ENCODE data around the gene UXT. TPM values are rescaled to one million over a fixed set of nuclear protein-coding genes. Genes with fewer than 3 reads are reported as not detected.

Gene UXT
- total RNA-seq, 1 experiment from 2014 or later: 129 TPM

GRCh38 chrX:47634871-47635575, 24.0 kb downstream of the UXT start:
- BruUV-seq (replicated peaks): no TSS peak
- H3K4me1 ChIP-seq (ENCODE audit: control insufficient read depth, insufficient read depth, low read length): no peaks in the 10 kb centered on the region; the same call in 1 of the 2 replicates
- DNase-seq (ENCODE audit: low read depth, low spot score) (no peak), ATAC-seq (no peak)
- H3K36me3 ChIP-seq (ENCODE audit: control insufficient read depth, insufficient read depth, low read length): peaks cover 3% of the 10 kb centered on the region
- H3K9me3 ChIP-seq (ENCODE audit: control insufficient read depth, insufficient read depth, low read depth, low read length): no peaks in the 10 kb centered on the region
- intact Hi-C loops (cut with micrococcal nuclease; ENCODE audit: unreplicated experiment): no loop called here
- ChIA-PET CTCF (no interaction called here), POLR2A (no interaction called here)
- TF ChIP-seq SIN3A (IDR thresholded peaks at IDR 0.05; ENCODE audit: borderline replicate concordance, insufficient read depth, low read depth, low read length) (no peak), TCF7L2 (IDR thresholded peaks at IDR 0.05; ENCODE audit: low read depth, low read length) (no peak)
- H3K27ac ChIP-seq (ENCODE audit: low read length): no peak overlapping the region
- H3K27me3 ChIP-seq (ENCODE audit: control insufficient read depth, insufficient read depth, low read length): no peaks in the 10 kb centered on the region
- in situ Hi-C loops (cut with HindIII; ENCODE audit: low pct_unique_long_range_greater_than_20kb, low sequenced_read_pairs): no loop called here
- no peak overlapping the region for H3K4me3 ChIP-seq (ENCODE audit: low read depth in 2 of 2, low read length in 2 of 2)

DNA sequence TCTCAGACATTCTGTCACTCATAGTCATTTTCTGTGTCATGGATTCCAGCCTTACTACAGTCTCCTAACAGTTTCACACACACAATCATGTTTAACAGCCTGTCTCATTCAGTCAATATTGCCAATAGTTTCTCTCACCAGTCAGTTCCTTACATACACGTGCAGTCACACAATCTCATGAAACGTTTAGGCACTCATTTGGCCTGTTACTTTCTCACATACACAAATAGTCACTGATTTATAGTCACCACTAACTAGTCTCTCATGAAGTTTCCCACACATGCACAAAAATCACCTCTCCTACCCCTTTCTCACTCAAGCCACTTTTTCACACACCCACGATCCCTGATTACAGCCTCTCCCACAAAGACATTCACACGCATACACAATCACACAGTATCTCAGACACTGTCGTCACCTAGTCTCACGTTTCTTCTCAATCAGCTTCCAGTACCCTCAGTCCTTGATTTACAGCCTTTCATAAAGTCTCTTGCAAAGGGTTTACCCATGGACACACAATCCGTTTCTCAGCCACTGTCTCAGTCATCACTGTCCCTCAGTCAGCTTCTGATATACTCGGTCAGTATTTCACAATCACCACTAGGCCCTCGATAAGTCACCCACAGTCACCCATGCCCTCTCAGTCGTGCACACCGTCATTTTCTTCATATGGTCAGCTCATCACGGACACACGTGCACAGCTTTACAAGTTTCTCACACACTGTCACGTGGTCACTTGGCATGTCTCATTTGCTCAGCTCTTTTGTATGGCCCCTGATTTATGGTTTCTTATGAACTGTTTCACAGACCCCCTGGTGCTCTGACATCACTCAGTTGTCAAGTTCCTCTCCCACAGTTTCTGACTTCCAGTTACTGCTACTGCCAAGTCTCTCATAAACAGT, 25.0 kb downstream of the UXT start:
- DNase-seq (ENCODE audit: low read depth, low spot score): no peak
- no TSS peak for BruUV-seq (replicated peaks)
- ATAC-seq: no peak
- POLR2A ChIA-PET: interaction anchor here (0.6 kb wide), 1 partner anchor 36 kb away, joined by 7 read pairs; no protein-coding TSS in a partner anchor
- intact Hi-C loops (cut with micrococcal nuclease; ENCODE audit: unreplicated experiment) (no loop called here), in situ Hi-C loops (cut with HindIII; ENCODE audit: low pct_unique_long_range_greater_than_20kb, low sequenced_read_pairs) (no loop called here)
- no peaks in the 10 kb centered on the region for H3K27me3 ChIP-seq (ENCODE audit: control insufficient read depth, insufficient read depth, low read length)
- H3K4me1 ChIP-seq (ENCODE audit: control insufficient read depth, insufficient read depth, low read length): no peaks in the 10 kb centered on the region; the same call in 1 of the 2 replicates
- H3K4me3 ChIP-seq (ENCODE audit: low read depth in 2 of 2, low read length in 2 of 2): no peak overlapping the region
- H3K27ac ChIP-seq (ENCODE audit: low read length): no peak overlapping the region
- H3K9me3 ChIP-seq (ENCODE audit: control insufficient read depth, insufficient read depth, low read depth, low read length): no peaks in the 10 kb centered on the region
- no peaks in the 10 kb centered on the region for H3K36me3 ChIP-seq (ENCODE audit: control insufficient read depth, insufficient read depth, low read length)
- TF ChIP-seq, protein P1, sequence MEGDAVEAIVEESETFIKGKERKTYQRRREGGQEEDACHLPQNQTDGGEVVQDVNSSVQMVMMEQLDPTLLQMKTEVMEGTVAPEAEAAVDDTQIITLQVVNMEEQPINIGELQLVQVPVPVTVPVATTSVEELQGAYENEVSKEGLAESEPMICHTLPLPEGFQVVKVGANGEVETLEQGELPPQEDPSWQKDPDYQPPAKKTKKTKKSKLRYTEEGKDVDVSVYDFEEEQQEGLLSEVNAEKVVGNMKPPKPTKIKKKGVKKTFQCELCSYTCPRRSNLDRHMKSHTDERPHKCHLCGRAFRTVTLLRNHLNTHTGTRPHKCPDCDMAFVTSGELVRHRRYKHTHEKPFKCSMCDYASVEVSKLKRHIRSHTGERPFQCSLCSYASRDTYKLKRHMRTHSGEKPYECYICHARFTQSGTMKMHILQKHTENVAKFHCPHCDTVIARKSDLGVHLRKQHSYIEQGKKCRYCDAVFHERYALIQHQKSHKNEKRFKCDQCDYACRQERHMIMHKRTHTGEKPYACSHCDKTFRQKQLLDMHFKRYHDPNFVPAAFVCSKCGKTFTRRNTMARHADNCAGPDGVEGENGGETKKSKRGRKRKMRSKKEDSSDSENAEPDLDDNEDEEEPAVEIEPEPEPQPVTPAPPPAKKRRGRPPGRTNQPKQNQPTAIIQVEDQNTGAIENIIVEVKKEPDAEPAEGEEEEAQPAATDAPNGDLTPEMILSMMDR (IDR thresholded peaks at IDR 0.05): no peak
- TF ChIP-seq REST (IDR thresholded peaks at IDR 0.05; ENCODE audit: insufficient read depth in 1 of 2, low read depth in 2 of 2, low read length in 1 of 2): no peak
- no peak for TF ChIP-seq SIN3A (IDR thresholded peaks at IDR 0.05; ENCODE audit: borderline replicate concordance, insufficient read depth, low read depth, low read length)
- no peak for TF ChIP-seq POLR2AphosphoS5 (IDR thresholded peaks at IDR 0.05; ENCODE audit: low read depth, low read length)
- no peak for TF ChIP-seq TCF7L2 (IDR thresholded peaks at IDR 0.05; ENCODE audit: low read depth, low read length)
- CTCF ChIA-PET: no interaction called here

All from Panc1 (cell line).